Progenitor cell of endocrine pancreas (in vitro differentiated cells): ENCODE measurements around the gene STAC2. TPM values are rescaled to one million over a fixed set of nuclear protein-coding genes. Genes with fewer than 3 reads are reported as not detected.

Experiments used
- DNase-seq: peaks from one replicate; pipeline ENCODE4 v3.0.0; 2021; ENCODE audit warnings: low spot score; ENCODE audit not compliant: unreplicated experiment
- H3K27ac Mint-ChIP-seq: 2 replicates; pipeline ENCODE4 v1.8.0; 2021; ENCODE audit warnings: mild to moderate bottlenecking, moderate library complexity, mixed read lengths
- H3K27me3 Mint-ChIP-seq: 2 replicates; pipeline ENCODE4 v1.8.0; 2021; ENCODE audit warnings: mixed read lengths
- H3K36me3 Mint-ChIP-seq: 2 replicates; pipeline ENCODE4 v1.8.0; 2022; ENCODE audit warnings: mixed read lengths; ENCODE audit not compliant: insufficient read depth
- H3K4me1 Mint-ChIP-seq: 2 replicates; pipeline ENCODE4 v1.8.0; 2021; ENCODE audit warnings: low read depth, mixed read lengths
- H3K4me3 Mint-ChIP-seq: 2 replicates; pipeline ENCODE4 v1.8.0; 2021; ENCODE audit warnings: low read depth, mild to moderate bottlenecking, moderate library complexity, mixed read lengths
- H3K9me3 Mint-ChIP-seq: 2 replicates; pipeline ENCODE4 v1.8.0; 2021; ENCODE audit warnings: low read depth, mixed read lengths
- CTCF ChIP-seq: fragments of 200-600 bp; sonication (generic); IDR thresholded peaks from one replicate; pipeline ENCODE4 v1.5.0; 2021; ENCODE audit warnings: antibody characterized with exemption, mild to moderate bottlenecking; ENCODE audit not compliant: unreplicated experiment
- total RNA-seq: library from RNA; stranded (reverse); gene quantifications from 2 replicates; pipeline ENCODE4 v1.2.1, GENCODE V29; 2021

STAC2 gene
- total RNA-seq, 1 donor from 2014 or later = not detected

GRCh38 chr17:39224778-39225307, 902 bp downstream of the STAC2 start:
- no peaks in the 10 kb centered on the region for H3K9me3 Mint-ChIP-seq
- no peaks in the 10 kb centered on the region for H3K36me3 Mint-ChIP-seq
- no peak overlapping the region for H3K27ac Mint-ChIP-seq
- DNase-seq = no peak
- H3K27me3 Mint-ChIP-seq = peaks cover 71% of the 10 kb centered on the region
- peak overlapping the region; percentile 52 for H3K4me3 Mint-ChIP-seq
- no peak for TF ChIP-seq CTCF
- peaks cover 7% of the 10 kb centered on the region for H3K4me1 Mint-ChIP-seq

- Mint-ChIP-seq H3K36me3 (no peaks in the 10 kb centered on the region), H3K27ac (no peak overlapping the region), H3K4me3 (peak overlapping the region; percentile 35), H3K27me3 (peaks cover 71% of the 10 kb centered on the region), H3K9me3 (no peaks in the 10 kb centered on the region), H3K4me1 (peaks cover 7% of the 10 kb centered on the region)
- TF ChIP-seq CTCF = no peak
- DNase-seq = no peak
These were observed 1.6 kb downstream of the STAC2 start for GRCh38 chr17:39223907-39224777.

- peaks cover 75% of the 10 kb centered on the region for H3K27me3 Mint-ChIP-seq
- peaks cover 7% of the 10 kb centered on the region for H3K4me1 Mint-ChIP-seq
- no peaks in the 10 kb centered on the region for H3K9me3 Mint-ChIP-seq
These were observed 2.6 kb downstream of the STAC2 start for GRCh38 chr17:39222866-39223834.

GRCh38 chr17:39222151-39222550, 3.6 kb downstream of the STAC2 start:
- Mint-ChIP-seq H3K36me3 (no peaks in the 10 kb centered on the region), H3K27ac (no peak overlapping the region), H3K4me3 (no peak overlapping the region), H3K9me3 (no peaks in the 10 kb centered on the region), H3K27me3 (peaks cover 74% of the 10 kb centered on the region), H3K4me1 (peaks cover 7% of the 10 kb centered on the region)
- TF ChIP-seq CTCF = no peak
- DNase-seq = no peak

More at GRCh38 chr17:39222866-39223834, 2.6 kb downstream of the STAC2 start:
- H3K27ac Mint-ChIP-seq = no peak overlapping the region
- no peak for DNase-seq
- no peak for TF ChIP-seq CTCF
- H3K36me3 Mint-ChIP-seq = no peaks in the 10 kb centered on the region
- H3K4me3 Mint-ChIP-seq = peak overlapping the region; percentile 35

GRCh38 chr17:39221572-39221971, 4.2 kb downstream of the STAC2 start:
- no peaks in the 10 kb centered on the region for H3K36me3 Mint-ChIP-seq
- no peak overlapping the region for H3K4me3 Mint-ChIP-seq
- peaks cover 76% of the 10 kb centered on the region for H3K27me3 Mint-ChIP-seq
- H3K27ac Mint-ChIP-seq = no peak overlapping the region
- H3K9me3 Mint-ChIP-seq = no peaks in the 10 kb centered on the region
- peaks cover 7% of the 10 kb centered on the region for H3K4me1 Mint-ChIP-seq
- TF ChIP-seq CTCF = no peak
- DNase-seq = no peak
